IPS DF 6.9 (cell line): ENCODE measurements around the gene FAM20C.

Experiments used
- DNase-seq: peaks from one replicate; pipeline ENCODE4 v3.0.0-alpha.2; 2013; ENCODE audit warnings: low read depth, low spot score
- H3K27ac ChIP-seq: one replicate; pipeline ENCODE4 v1.5.1; 2013; ENCODE audit warnings: low read length, control low read depth
- H3K27me3 ChIP-seq: 2 replicates; pipeline ENCODE4 v1.6.1; 2013; ENCODE audit warnings: mild to moderate bottlenecking, low read length; ENCODE audit not compliant: control insufficient read depth, insufficient read depth
- H3K36me3 ChIP-seq: 2 replicates; pipeline ENCODE4 v1.6.1; 2013; ENCODE audit warnings: low read length; ENCODE audit not compliant: control insufficient read depth, insufficient read depth
- H3K4me1 ChIP-seq: 2 replicates; pipeline ENCODE4 v1.6.1; 2013; ENCODE audit warnings: low read length; ENCODE audit not compliant: control insufficient read depth, insufficient read depth
- H3K4me3 ChIP-seq: 2 replicates; pipeline ENCODE4 v1.5.1; 2013; ENCODE audit warnings: mild to moderate bottlenecking, low read length
- H3K9me3 ChIP-seq: 2 replicates; pipeline ENCODE4 v1.6.1; 2013; ENCODE audit warnings: low read length, inconsistent platforms; ENCODE audit not compliant: control insufficient read depth, insufficient read depth
- WGBS: extraction: QIAGEN DNeasy Blood & Tissue Kit; methylation state at CpG from one replicate; pipeline ENCODE4 v1.1.7; 2013; ENCODE audit warnings: mixed read lengths, missing lambda C conversion rate; ENCODE audit not compliant: insufficient read length, insufficient coverage; 5-methylcytosine and 5-hydroxymethylcytosine counted together

FAM20C gene

GRCh38 chr7:265998-266850, 73.9 kb downstream of the FAM20C start:
- no peak for DNase-seq
- Histone ChIP-seq H3K4me3 (no peak overlapping the region), H3K36me3 (no peaks in the 10 kb centered on the region; the same call in 1 of the 2 replicates), H3K27ac (no peak overlapping the region), H3K27me3 (no peaks in the 10 kb centered on the region), H3K9me3 (peaks cover 16% of the 10 kb centered on the region), H3K4me1 (no peaks in the 10 kb centered on the region; the same call in 1 of the 2 replicates)
- WGBS: no CpG with 5 or more reads among the region's 22 CpGs

GRCh38 chr7:266851-267840, 74.8 kb downstream of the FAM20C start:
- peak; percentile 22 for DNase-seq
- no peak overlapping the region for H3K27ac ChIP-seq
- no CpG with 5 or more reads among the region's 45 CpGs for WGBS
- no peaks in the 10 kb centered on the region for H3K36me3 ChIP-seq
- H3K27me3 ChIP-seq: no peaks in the 10 kb centered on the region
- peaks cover 8% of the 10 kb centered on the region for H3K9me3 ChIP-seq
- H3K4me1 ChIP-seq: no peaks in the 10 kb centered on the region; the same call in 1 of the 2 replicates
- H3K4me3 ChIP-seq: no peak overlapping the region

- no peak for DNase-seq
- no peaks in the 10 kb centered on the region; the same call in 1 of the 2 replicates for H3K4me1 ChIP-seq
- peaks cover 2% of the 10 kb centered on the region; the same call in 1 of the 2 replicates for H3K9me3 ChIP-seq
- no peaks in the 10 kb centered on the region for H3K36me3 ChIP-seq
- H3K27me3 ChIP-seq: no peaks in the 10 kb centered on the region
- no CpG with 5 or more reads among the region's 12 CpGs for WGBS
- H3K4me3 ChIP-seq: no peak overlapping the region
- H3K27ac ChIP-seq: no peak overlapping the region
Measured at GRCh38 chr7:268991-269390, 76.6 kb downstream of the FAM20C start.

GRCh38 chr7:269721-270120, 77.3 kb downstream of the FAM20C start:
- Histone ChIP-seq H3K27ac (no peak overlapping the region), H3K36me3 (no peaks in the 10 kb centered on the region), H3K9me3 (peaks cover under 1% of the 10 kb centered on the region; the same call in 1 of the 2 replicates), H3K4me1 (no peaks in the 10 kb centered on the region; the same call in 1 of the 2 replicates), H3K4me3 (no peak overlapping the region), H3K27me3 (no peaks in the 10 kb centered on the region)
- WGBS: no CpG with 5 or more reads among the region's 11 CpGs
- DNase-seq: no peak

- no peaks in the 10 kb centered on the region; the same call in 1 of the 2 replicates for H3K9me3 ChIP-seq
- no peaks in the 10 kb centered on the region for H3K36me3 ChIP-seq
- DNase-seq: no peak
- no peak overlapping the region for H3K4me3 ChIP-seq
- no peaks in the 10 kb centered on the region; the same call in 1 of the 2 replicates for H3K4me1 ChIP-seq
- no peak overlapping the region for H3K27ac ChIP-seq
- H3K27me3 ChIP-seq: no peaks in the 10 kb centered on the region
- no CpG with 5 or more reads among the region's 11 CpGs for WGBS
Measured at GRCh38 chr7:270351-270983, 78.1 kb downstream of the FAM20C start.

GRCh38 chr7:271266-272107, 79.1 kb downstream of the FAM20C start:
- Histone ChIP-seq H3K27me3 (no peaks in the 10 kb centered on the region), H3K9me3 (peaks cover 4% of the 10 kb centered on the region; the same call in 1 of the 2 replicates), H3K36me3 (no peaks in the 10 kb centered on the region), H3K4me3 (no peak overlapping the region), H3K27ac (no peak overlapping the region), H3K4me1 (no peaks in the 10 kb centered on the region; the same call in 1 of the 2 replicates)
- no peak for DNase-seq
- WGBS: no CpG with 5 or more reads among the region's 14 CpGs

GRCh38 chr7:272108-272615, 79.8 kb downstream of the FAM20C start:
- no peak overlapping the region for H3K4me3 ChIP-seq
- DNase-seq: no peak
- no peaks in the 10 kb centered on the region for H3K27me3 ChIP-seq
- no CpG with 5 or more reads among the region's 18 CpGs for WGBS
- H3K9me3 ChIP-seq: peaks cover 4% of the 10 kb centered on the region; the same call in 1 of the 2 replicates
- no peaks in the 10 kb centered on the region; the same call in 1 of the 2 replicates for H3K4me1 ChIP-seq
- H3K27ac ChIP-seq: no peak overlapping the region
- H3K36me3 ChIP-seq: no peaks in the 10 kb centered on the region

GRCh38 chr7:272631-273030, 80.3 kb downstream of the FAM20C start:
- Histone ChIP-seq H3K27me3 (no peaks in the 10 kb centered on the region), H3K27ac (no peak overlapping the region), H3K4me1 (no peaks in the 10 kb centered on the region; the same call in 1 of the 2 replicates), H3K4me3 (no peak overlapping the region), H3K9me3 (peaks cover 4% of the 10 kb centered on the region; the same call in 1 of the 2 replicates), H3K36me3 (no peaks in the 10 kb centered on the region)
- no peak for DNase-seq
- WGBS: no CpG with 5 or more reads among the region's 14 CpGs

GRCh38 chr7:273327-273726, 81.0 kb downstream of the FAM20C start:
- Histone ChIP-seq H3K27ac (no peak overlapping the region), H3K4me3 (no peak overlapping the region), H3K36me3 (no peaks in the 10 kb centered on the region), H3K4me1 (no peaks in the 10 kb centered on the region; the same call in 1 of the 2 replicates), H3K9me3 (peaks cover 4% of the 10 kb centered on the region; the same call in 1 of the 2 replicates), H3K27me3 (no peaks in the 10 kb centered on the region)
- no CpG with 5 or more reads among the region's 7 CpGs for WGBS
- DNase-seq: no peak
